ENCODE results near the gene BOC. TPM values are rescaled to one million over a fixed set of nuclear protein-coding genes. Genes with fewer than 3 reads are reported as not detected.

BOC gene
- total RNA-seq, 4 donors from 2014 or later: 13.7 to 75.7 (median 24.1) TPM

GRCh38 chr3:113279686-113280085 is 68.3 kb downstream of the BOC start:
- H3K4me1 ChIP-seq: peaks cover 8 to 36% (median 9%) of the 10 kb centered on the region in 3 donors
- intact Hi-C loops (cut with DNase I): no loop called here
- no peak for TF ChIP-seq POLR2A (IDR thresholded peaks at IDR 0.05)
- no peak for TF ChIP-seq CTCF (IDR thresholded peaks at IDR 0.05)
- no peaks in the 10 kb centered on the region for H3K9me3 ChIP-seq
- no peak overlapping the region for H3K4me3 ChIP-seq
- 90 to 95% methylated on average over 8 to 9 of the region's 17 CpGs for WGBS, 2 donors
- no peak for DNase-seq
- peak overlapping the region in 1 of 4 donors; percentile 85 for H3K27ac ChIP-seq
- no peaks in the 10 kb centered on the region for H3K27me3 ChIP-seq
- peaks cover 4 to 84% (median 6%) of the 10 kb centered on the region in 3 donors for H3K36me3 ChIP-seq

- H3K9me3 ChIP-seq: no peaks in the 10 kb centered on the region
- no peak for TF ChIP-seq CTCF (IDR thresholded peaks at IDR 0.05)
- TF ChIP-seq POLR2A (IDR thresholded peaks at IDR 0.05): no peak
- no peak overlapping the region for H3K27ac ChIP-seq
- no peak for DNase-seq
- 90 to 92% methylated on average over 2 to 8 of the region's 12 CpGs for WGBS, 2 donors
- peaks cover under 1 to 73% (median 5%) of the 10 kb centered on the region in 3 donors for H3K36me3 ChIP-seq
- H3K27me3 ChIP-seq: no peaks in the 10 kb centered on the region
- peaks cover 7 to 44% (median 23%) of the 10 kb centered on the region in 3 donors for H3K4me1 ChIP-seq
- intact Hi-C loops (cut with DNase I): no loop called here
- no peak overlapping the region for H3K4me3 ChIP-seq
These were observed 71.9 kb downstream of the BOC start for GRCh38 chr3:113283306-113283705.

- Histone ChIP-seq H3K36me3 (peaks cover 0 to 61% (median 0%) of the 10 kb centered on the region in 3 donors), H3K9me3 (no peaks in the 10 kb centered on the region), H3K27ac (peak overlapping the region; percentile 44 to 77 (median 66)), H3K27me3 (no peaks in the 10 kb centered on the region), H3K4me3 (no peak overlapping the region), H3K4me1 (peaks cover 7 to 53% (median 23%) of the 10 kb centered on the region in 3 donors)
- DNase-seq: no peak
- intact Hi-C loops (cut with DNase I): loop anchor here (5.0 kb wide), 2 partner anchors 147 to 232 kb away; no protein-coding TSS in a partner anchor
- 67 to 70% methylated on average over 1 to 7 of the region's 12 CpGs for WGBS, 2 donors
- TF ChIP-seq POLR2A (IDR thresholded peaks at IDR 0.05) (no peak), CTCF (IDR thresholded peaks at IDR 0.05) (no peak)
These were observed 73.2 kb downstream of the BOC start for GRCh38 chr3:113284453-113285050.

- peak overlapping the region; percentile 44 to 77 (median 66) for H3K27ac ChIP-seq
- TF ChIP-seq CTCF (IDR thresholded peaks at IDR 0.05): no peak
- no peak for TF ChIP-seq POLR2A (IDR thresholded peaks at IDR 0.05)
- H3K4me3 ChIP-seq: no peak overlapping the region
- H3K4me1 ChIP-seq: peaks cover 7 to 53% (median 23%) of the 10 kb centered on the region in 3 donors
- 71% methylated on average over 6 of the region's 8 CpGs; no CpG with 5 or more reads in 1 of the 2 donors for WGBS, 2 donors
- no peaks in the 10 kb centered on the region for H3K27me3 ChIP-seq
- no peaks in the 10 kb centered on the region for H3K9me3 ChIP-seq
- H3K36me3 ChIP-seq: peaks cover 0 to 54% (median 0%) of the 10 kb centered on the region in 3 donors
- intact Hi-C loops (cut with DNase I): loop anchor here (5.0 kb wide), 2 partner anchors 148 to 233 kb away; no protein-coding TSS in a partner anchor
- no peak for DNase-seq
These were observed 73.9 kb downstream of the BOC start for GRCh38 chr3:113285226-113285625.

GRCh38 chr3:113285741-113286140 is 74.4 kb downstream of the BOC start:
- H3K36me3 ChIP-seq: peaks cover 0 to 49% (median 0%) of the 10 kb centered on the region in 3 donors
- no peak for TF ChIP-seq CTCF (IDR thresholded peaks at IDR 0.05)
- no peak for TF ChIP-seq POLR2A (IDR thresholded peaks at IDR 0.05)
- no peaks in the 10 kb centered on the region for H3K27me3 ChIP-seq
- H3K4me3 ChIP-seq: no peak overlapping the region
- H3K9me3 ChIP-seq: no peaks in the 10 kb centered on the region
- 41 to 65% methylated on average over 2 to 3 of the region's 3 CpGs for WGBS, 2 donors
- peak overlapping the region; percentile 44 to 77 (median 66) for H3K27ac ChIP-seq
- peaks cover 7 to 53% (median 23%) of the 10 kb centered on the region in 3 donors for H3K4me1 ChIP-seq
- no peak for DNase-seq
- intact Hi-C loops (cut with DNase I): loop anchor here (5.0 kb wide), 2 partner anchors 148 to 233 kb away; no protein-coding TSS in a partner anchor
